NCI-H146 treated with DMSO at 0.1 percent for 48 hours (cell line): Measurements from ENCODE around the gene SLC16A2.
"Not testable (repeated sequence)": the region's sequence is repeated elsewhere in the genome, so short reads cannot be mapped to it uniquely, and the experiment has no call there.

Source experiments
- DNase-seq: peaks from one replicate; lab custom pipeline; 2025; ENCODE audit not compliant: unreplicated experiment; lab: John Stamatoyannopoulos, UW

The SLC16A2 gene

DNA sequence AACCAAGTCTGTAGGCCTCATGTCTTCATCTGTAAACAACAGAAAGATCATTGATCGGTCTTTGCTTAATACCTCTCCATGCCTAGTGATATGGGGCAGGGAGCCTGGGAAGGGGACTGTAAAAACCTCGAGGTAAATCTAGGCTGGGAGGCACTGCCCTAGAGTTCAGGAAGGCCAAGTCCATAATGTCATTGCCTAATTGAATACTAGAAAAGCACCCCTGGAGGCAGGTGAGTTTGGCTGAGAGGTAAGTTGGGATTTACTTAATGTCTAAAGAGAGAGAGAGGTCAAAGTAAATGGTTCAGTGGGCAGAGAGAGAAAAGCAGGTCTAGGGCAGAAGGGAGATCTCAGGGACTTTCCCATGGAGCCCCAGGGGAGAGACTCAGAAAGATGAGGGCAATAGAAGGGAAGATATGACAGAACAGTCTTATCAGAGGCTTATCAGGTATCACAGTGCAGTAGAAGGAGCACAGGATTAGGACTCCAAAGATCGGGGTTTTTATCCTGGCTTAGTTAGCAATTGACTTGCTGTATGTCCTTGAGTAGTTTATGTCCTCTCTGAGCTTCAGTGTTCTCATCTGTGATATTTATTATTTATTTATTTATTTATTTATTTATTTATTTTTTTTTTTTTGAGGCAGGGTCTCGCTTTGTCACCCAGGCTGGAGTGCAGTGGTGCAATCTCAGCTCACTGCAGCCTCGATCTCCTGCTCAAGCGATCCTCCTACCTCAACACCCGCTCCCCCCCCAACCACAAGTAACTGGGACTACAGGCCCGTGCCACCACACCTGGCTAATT, 85.2 kb downstream of the SLC16A2 start:
- DNase-seq: no peak

DNA sequence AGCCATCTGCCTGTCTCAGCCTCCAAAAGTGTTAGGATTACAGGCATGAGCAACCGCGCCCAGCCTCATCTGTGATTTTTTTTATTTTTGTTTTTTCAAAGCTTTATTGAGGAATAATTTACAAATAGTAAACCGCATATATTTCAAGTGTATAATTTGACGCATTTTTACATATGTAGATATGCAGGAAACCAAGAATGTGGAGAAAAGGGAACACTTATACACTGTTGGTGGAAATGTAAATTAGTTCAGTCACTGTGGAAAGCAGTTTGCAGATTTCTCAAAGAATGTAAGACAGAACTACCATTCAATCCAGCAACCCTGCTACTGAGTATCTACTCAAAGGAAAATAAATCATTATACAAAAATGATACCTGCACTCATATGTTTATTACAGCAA, 85.9 kb downstream of the SLC16A2 start:
- DNase-seq: no peak

DNA sequence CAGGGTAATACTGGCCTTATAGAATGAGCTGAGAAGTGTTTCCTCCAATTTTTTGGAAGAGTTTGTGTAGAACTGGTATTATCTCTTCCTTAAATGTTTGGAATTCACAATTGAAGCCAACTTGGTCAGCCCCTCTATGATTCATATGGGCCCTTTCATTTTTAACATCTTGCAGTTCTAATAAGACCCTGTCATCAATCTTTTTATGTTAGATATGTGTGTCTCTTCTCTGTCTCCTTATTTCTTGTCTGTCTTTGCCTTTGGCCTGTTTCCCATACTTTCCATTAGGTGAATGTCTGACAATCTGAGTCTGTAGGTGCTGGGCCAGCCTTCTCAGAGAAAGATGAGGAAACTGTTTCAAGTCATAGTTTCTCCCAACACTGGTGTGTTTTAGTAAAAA, 88.7 kb downstream of the SLC16A2 start:
- DNase-seq: no peak

- no peak for DNase-seq
These were observed 89.1 kb downstream of the SLC16A2 start for GRCh38 chrX:74510401-74510800.

- DNase-seq: no peak
These were observed 90.4 kb downstream of the SLC16A2 start for GRCh38 chrX:74511704-74512103.

- no peak for DNase-seq
These were observed 93.1 kb downstream of the SLC16A2 start for GRCh38 chrX:74514384-74514783.

- DNase-seq: no peak
These were observed 94.1 kb downstream of the SLC16A2 start for GRCh38 chrX:74515356-74515755.

GRCh38 chrX:74516013-74516412, 94.7 kb downstream of the SLC16A2 start:
- not testable (repeated sequence) for DNase-seq

- DNase-seq: no peak
These were observed 98.6 kb downstream of the SLC16A2 start for GRCh38 chrX:74519870-74520269.

DNA sequence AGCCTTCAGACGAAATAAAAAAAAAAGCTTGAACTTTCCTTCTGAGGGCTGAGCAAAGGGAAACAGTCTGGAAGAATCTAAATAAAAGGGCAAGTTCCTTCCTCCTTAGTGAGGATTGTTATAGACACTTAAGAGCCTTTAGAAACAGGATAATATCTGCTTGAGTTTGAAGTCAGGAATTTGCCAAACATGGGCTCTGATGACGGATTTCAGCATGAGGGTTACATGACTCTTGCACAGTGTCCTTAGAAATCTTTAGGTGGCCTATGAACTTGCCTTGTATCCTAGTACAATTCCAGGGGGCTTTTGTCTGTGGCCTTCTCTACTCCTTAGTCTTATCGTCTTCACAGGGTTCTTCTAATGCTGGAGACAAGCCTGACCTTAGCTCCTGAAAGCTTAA, 99.0 kb downstream of the SLC16A2 start:
- no peak for DNase-seq

GRCh38 chrX:74520896-74521295, 99.6 kb downstream of the SLC16A2 start:
- DNase-seq: no peak

DNA sequence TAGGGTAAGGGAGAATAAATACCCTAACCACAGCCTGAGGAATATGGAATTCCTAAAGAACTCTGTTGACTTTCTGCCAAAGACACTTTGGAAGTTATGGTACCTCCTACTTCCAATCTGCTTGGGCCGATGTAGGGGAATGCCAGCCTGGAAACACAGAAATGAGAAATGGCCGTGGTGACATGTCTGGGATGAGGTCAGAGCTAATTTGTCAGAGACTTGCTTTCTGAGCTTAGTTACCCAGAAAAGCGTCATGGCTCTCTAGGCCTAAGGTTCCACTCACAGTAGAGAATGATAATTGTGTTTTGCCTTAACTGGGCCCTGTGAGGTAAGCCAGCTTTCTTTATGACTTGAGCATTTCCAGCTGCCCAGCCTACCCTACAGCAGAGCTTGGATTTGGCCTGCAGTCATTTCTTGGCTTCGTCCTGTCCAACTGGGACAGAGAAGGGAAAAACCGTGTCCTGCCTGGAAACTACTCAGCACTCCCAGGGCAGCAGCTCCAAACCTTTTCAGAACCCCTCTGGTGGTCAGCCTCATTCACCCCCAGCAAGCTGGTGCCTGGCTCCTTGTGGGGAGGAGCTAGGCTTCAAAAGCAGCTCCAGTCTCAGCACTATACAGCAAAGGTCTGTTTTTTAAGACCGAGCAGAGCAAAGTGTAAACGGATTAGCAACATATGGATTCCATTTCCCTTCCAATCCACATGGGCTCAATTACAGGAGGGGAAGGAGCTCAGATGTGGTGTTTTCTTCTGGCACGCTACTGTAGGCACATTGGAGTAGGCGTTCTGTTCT, 100.9 kb downstream of the SLC16A2 start:
- no peak for DNase-seq

- DNase-seq: no peak
These were observed 101.9 kb downstream of the SLC16A2 start for GRCh38 chrX:74523224-74523623.

- no peak for DNase-seq
These were observed 102.8 kb downstream of the SLC16A2 start for GRCh38 chrX:74523870-74524735.

DNA sequence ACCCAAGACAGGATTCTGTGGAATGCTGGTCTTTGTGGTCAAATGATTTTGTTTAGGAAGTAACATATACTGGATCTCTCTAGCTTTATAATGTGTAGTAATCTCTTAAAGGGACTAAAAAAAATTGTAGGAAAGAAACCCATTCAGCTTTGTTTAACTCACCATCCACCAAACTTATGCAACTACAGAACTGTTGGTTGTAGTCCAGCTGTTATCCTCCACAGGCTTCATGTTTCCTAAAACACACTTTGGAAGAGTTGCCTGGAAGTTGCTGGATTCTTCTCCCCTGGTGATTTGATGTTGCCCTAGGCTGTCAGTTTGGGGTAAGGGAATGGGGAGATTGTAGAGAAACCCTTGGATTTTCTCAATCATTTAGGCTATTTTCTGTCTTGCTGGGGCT, 103.8 kb downstream of the SLC16A2 start:
- no peak for DNase-seq

- no peak for DNase-seq
These were observed 105.5 kb downstream of the SLC16A2 start for GRCh38 chrX:74526764-74527163.

- DNase-seq: no peak
These were observed 106.1 kb downstream of the SLC16A2 start for GRCh38 chrX:74527350-74527749.

DNA sequence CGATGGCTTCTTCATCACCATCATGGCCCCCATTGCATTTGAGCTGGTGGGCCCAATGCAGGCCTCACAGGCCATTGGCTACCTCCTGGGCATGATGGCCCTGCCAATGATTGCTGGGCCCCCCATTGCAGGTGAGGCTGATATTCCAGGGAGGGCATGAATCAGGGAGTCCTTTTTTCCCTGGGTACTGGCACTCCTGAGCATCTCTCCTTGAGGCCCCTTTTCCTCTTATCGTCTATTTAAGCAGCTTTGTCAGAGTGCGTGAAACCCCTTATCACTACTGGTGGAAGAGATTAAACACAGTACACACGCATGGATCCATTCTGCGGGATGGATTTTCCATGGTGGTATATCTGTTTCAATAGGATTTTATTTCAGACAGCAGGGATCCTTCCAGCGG, 108.0 kb downstream of the SLC16A2 start:
- DNase-seq: no peak

DNA sequence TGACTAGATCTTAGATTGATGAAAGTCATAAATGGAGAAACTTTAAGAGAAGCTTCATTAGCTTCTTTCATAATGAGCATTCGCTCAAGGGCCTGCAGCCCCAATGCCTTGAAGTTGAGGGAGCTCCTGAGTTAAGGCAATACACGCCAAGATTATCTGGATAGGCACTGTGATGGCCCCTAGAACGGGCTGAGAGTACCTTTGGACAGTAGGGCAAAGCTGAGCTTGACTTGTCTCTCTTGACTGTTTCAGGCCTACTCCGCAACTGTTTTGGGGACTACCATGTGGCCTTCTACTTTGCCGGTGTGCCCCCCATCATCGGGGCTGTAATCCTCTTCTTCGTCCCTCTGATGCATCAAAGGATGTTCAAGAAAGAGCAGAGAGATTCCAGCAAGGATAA, 109.8 kb downstream of the SLC16A2 start:
- DNase-seq: no peak

- DNase-seq: no peak
These were observed 113.3 kb downstream of the SLC16A2 start for GRCh38 chrX:74534569-74535038.

DNA sequence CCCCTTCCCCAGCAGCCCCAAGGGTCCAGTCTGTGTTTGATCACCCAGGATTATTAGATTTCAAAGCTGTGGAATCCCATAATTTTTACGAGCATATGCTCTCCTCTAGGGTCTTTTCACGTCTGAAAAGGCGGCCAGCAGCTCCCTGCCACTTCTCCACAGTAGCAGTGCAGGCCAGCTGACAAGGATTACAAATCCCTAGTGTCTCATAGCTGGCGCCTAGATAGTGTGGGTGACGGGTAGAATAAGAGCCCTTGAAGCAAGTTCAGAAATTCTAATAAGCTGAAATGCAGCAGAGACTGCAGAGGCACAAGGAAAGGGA, 113.8 kb downstream of the SLC16A2 start:
- DNase-seq: no peak
